Esophagus muscularis mucosa (tissue), 3 donors: Measurements from ENCODE around the gene RIPOR2.

ENCODE experiments used
- POLR2A ChIP-seq: fragments of 450-650 bp; IDR thresholded peaks from one replicate; pipeline ENCODE4 v1.6.1; 2017; ENCODE audit warnings: antibody characterized with exemption, moderate library complexity, mild to moderate bottlenecking, low read depth
- POLR2AphosphoS5 ChIP-seq, 2 donors: sonication (generic); formaldehyde crosslinking; IDR thresholded peaks; one replicate each; pipeline ENCODE4 v1.6.1; 2017; ENCODE audit warnings: antibody characterized with exemption in 2 of 2
- TF ChIP-seq, protein P1 (sequence below), 3 experiments: fragments of 200-600 bp in 2 of 3; fragments of 450-650 bp in 1 of 3; sonication (generic) in 2 of 3; IDR thresholded peaks; one replicate each; pipeline ENCODE4 v1.5.1; 2017 to 2019; ENCODE audit warnings: antibody characterized with exemption in 3 of 3, mild to moderate bottlenecking in 2 of 3, moderate library complexity in 1 of 3

DNA sequence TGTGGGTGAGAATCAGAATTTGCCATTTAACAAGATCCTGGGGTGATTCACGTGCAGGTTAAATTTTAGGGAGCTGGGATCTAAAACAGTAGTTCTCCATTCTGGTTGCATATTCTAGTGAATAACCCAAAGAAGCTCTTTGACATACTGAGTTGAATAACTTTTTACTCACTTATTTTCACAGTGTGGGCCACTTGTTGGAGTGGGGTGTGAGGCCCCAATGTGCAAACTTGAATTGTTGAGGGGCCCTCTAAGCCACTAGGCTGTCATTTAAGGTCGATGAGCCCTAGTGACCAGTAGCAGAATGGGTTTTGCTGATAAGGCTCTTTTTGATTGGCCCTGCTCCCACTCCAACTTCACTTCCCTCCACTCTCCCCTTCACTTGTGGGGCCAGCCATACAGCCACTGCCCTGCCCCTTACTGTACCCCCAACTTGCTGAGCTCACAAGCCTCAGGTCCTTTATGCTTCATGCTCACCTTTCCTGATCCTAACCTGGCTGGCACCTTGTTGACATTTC is 33.6 kb upstream of the RIPOR2 start:
- TF ChIP-seq, protein P1, sequence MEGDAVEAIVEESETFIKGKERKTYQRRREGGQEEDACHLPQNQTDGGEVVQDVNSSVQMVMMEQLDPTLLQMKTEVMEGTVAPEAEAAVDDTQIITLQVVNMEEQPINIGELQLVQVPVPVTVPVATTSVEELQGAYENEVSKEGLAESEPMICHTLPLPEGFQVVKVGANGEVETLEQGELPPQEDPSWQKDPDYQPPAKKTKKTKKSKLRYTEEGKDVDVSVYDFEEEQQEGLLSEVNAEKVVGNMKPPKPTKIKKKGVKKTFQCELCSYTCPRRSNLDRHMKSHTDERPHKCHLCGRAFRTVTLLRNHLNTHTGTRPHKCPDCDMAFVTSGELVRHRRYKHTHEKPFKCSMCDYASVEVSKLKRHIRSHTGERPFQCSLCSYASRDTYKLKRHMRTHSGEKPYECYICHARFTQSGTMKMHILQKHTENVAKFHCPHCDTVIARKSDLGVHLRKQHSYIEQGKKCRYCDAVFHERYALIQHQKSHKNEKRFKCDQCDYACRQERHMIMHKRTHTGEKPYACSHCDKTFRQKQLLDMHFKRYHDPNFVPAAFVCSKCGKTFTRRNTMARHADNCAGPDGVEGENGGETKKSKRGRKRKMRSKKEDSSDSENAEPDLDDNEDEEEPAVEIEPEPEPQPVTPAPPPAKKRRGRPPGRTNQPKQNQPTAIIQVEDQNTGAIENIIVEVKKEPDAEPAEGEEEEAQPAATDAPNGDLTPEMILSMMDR (IDR thresholded peaks at IDR 0.05): no peak
- TF ChIP-seq POLR2A (no peak), POLR2AphosphoS5 (IDR thresholded peaks at IDR 0.05) (no peak)
